Suprapubic skin (tissue), 3 donors: ENCODE data around the gene ZBTB40.

Experiments
- CTCF ChIP-seq, 2 donors: fragments of 200-600 bp in 1 of 2; fragments of 450-650 bp in 1 of 2; sonication (generic) in 1 of 2; IDR thresholded peaks; one replicate each; pipeline ENCODE4 v1.5.1; 2016 to 2019; ENCODE audit warnings: antibody characterized with exemption in 2 of 2, mild to moderate bottlenecking in 1 of 2, moderate library complexity in 1 of 2
- POLR2AphosphoS5 ChIP-seq, 3 donors: sonication (generic); formaldehyde crosslinking; IDR thresholded peaks; one replicate each; pipeline ENCODE4 v1.6.1; 2017; ENCODE audit warnings: antibody characterized with exemption in 3 of 3

- TF ChIP-seq POLR2AphosphoS5 (IDR thresholded peaks at IDR 0.05) (no peak), CTCF (IDR thresholded peaks at IDR 0.05) (no peak)
These were observed 95.7 kb downstream of the ZBTB40 start for GRCh38 chr1:22547186-22547817.
